ENCODE data around the gene PLEKHA8.

PLEKHA8 gene

GRCh38 chr7:29990931-29991330, 37.3 kb upstream of the PLEKHA8 start:
- Histone ChIP-seq H3K4me3 (no peak overlapping the region), H3K27ac (no peak overlapping the region)
- TF ChIP-seq, protein P1, sequence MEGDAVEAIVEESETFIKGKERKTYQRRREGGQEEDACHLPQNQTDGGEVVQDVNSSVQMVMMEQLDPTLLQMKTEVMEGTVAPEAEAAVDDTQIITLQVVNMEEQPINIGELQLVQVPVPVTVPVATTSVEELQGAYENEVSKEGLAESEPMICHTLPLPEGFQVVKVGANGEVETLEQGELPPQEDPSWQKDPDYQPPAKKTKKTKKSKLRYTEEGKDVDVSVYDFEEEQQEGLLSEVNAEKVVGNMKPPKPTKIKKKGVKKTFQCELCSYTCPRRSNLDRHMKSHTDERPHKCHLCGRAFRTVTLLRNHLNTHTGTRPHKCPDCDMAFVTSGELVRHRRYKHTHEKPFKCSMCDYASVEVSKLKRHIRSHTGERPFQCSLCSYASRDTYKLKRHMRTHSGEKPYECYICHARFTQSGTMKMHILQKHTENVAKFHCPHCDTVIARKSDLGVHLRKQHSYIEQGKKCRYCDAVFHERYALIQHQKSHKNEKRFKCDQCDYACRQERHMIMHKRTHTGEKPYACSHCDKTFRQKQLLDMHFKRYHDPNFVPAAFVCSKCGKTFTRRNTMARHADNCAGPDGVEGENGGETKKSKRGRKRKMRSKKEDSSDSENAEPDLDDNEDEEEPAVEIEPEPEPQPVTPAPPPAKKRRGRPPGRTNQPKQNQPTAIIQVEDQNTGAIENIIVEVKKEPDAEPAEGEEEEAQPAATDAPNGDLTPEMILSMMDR (IDR thresholded peaks at IDR 0.05): no peak
- DNase-seq (ENCODE audit: low spot score): no peak

DNA sequence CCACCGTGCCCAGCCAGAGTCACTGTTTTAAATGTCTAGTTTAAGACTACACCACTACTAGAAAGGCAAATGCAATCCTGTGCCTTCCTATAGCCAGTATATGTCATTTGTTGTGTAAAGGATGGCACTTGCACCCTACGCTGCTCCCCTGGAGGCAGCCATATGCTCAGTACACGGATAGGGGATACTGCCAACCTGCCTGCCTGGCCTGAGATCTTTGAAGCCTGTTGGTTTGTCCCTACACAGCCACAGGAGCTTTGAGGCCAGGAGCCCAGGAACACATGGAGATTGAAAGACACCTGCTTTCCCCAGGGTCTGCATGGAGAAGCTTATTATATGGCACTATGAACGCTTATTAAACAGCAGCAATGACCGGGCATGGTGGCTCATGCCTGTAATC, 36.3 kb upstream of the PLEKHA8 start:
- no peak overlapping the region for H3K27ac ChIP-seq
- DNase-seq (ENCODE audit: low spot score): no peak
- TF ChIP-seq, protein P1 (IDR thresholded peaks at IDR 0.05): no peak
- H3K4me3 ChIP-seq: no peak overlapping the region

DNA sequence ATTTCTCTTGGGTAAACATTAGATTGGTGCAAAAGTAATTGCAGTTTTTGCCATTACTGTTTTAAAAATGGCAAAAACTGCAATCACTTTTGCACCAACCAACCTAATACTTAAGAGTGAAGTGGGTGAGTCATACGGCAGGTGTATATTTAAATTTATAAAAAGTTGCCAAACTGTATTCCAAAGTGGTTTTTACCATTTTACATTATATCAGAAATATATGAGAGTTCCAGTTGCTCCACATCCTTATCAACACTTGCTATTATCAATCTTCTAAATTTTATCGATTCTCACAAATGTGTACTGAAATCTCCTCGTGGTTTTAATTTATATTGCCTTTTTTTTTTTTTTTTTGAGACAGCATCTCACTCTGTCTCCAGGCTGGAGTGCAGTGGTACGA, 35.1 kb upstream of the PLEKHA8 start:
- Histone ChIP-seq H3K4me3 (no peak overlapping the region), H3K27ac (no peak overlapping the region)
- no peak for DNase-seq (ENCODE audit: low spot score)
- TF ChIP-seq, protein P1 (IDR thresholded peaks at IDR 0.05): no peak

GRCh38 chr7:29995652-29996051, 32.6 kb upstream of the PLEKHA8 start:
- no peak overlapping the region for H3K4me3 ChIP-seq
- TF ChIP-seq, protein P1 (IDR thresholded peaks at IDR 0.05): no peak
- no peak overlapping the region for H3K27ac ChIP-seq
- no peak for DNase-seq (ENCODE audit: low spot score)

GRCh38 chr7:29996321-29996720, 31.9 kb upstream of the PLEKHA8 start:
- no peak for DNase-seq (ENCODE audit: low spot score)
- H3K4me3 ChIP-seq: no peak overlapping the region
- TF ChIP-seq, protein P1 (IDR thresholded peaks at IDR 0.05): no peak
- no peak overlapping the region for H3K27ac ChIP-seq

- TF ChIP-seq, protein P1 (IDR thresholded peaks at IDR 0.05): no peak
- DNase-seq (ENCODE audit: low spot score): no peak
- no peak overlapping the region for H3K27ac ChIP-seq
- H3K4me3 ChIP-seq: no peak overlapping the region
These were observed 29.7 kb upstream of the PLEKHA8 start for GRCh38 chr7:29998489-29998888.

DNA sequence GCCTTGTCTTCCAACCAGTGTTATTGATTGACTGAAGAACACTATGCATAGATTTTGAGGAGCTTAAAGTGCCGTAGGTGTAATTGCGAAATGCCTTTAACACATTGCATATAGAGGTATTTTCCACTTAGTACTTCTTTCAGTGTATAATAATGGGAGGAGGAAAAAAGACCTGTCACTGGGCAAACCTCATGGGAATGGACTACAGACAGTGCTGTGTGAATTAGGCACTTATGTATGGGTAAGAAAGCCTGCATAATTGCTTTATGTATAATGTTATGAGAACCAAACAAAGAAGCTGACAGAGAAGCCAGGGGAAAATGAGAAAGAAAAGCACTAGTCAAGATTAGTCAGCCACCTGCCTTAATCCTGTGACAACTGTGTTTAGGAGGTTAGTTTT, 26.2 kb upstream of the PLEKHA8 start:
- TF ChIP-seq, protein P1 (IDR thresholded peaks at IDR 0.05): no peak
- no peak for DNase-seq (ENCODE audit: low spot score)
- H3K4me3 ChIP-seq: no peak overlapping the region
- no peak overlapping the region for H3K27ac ChIP-seq
